Suprapubic skin (tissue), 4 donors: ENCODE data around the gene PLEKHO1. TPM values are rescaled to one million over a fixed set of nuclear protein-coding genes. Genes with fewer than 3 reads are reported as not detected.

ENCODE experiments used
- DNase-seq, 2 donors: peaks; one replicate each; pipeline ENCODE4 v3.0.0-alpha.2; 2019; ENCODE audit warnings: low spot score in 2 of 2
- H3K27ac ChIP-seq: fragments of 200-600 bp; sonication (generic); one replicate; pipeline ENCODE4 v1.5.1; 2019
- H3K27me3 ChIP-seq: fragments of 200-600 bp; sonication (generic); one replicate; pipeline ENCODE4 v1.5.1; 2019
- H3K36me3 ChIP-seq: fragments of 200-600 bp; sonication (generic); one replicate; pipeline ENCODE4 v1.5.1; 2019
- H3K4me1 ChIP-seq: fragments of 200-600 bp; sonication (generic); one replicate; pipeline ENCODE4 v1.5.1; 2019
- H3K4me3 ChIP-seq: fragments of 200-600 bp; sonication (generic); one replicate; pipeline ENCODE4 v1.5.1; 2019; ENCODE audit warnings: mild to moderate bottlenecking
- H3K9me3 ChIP-seq: fragments of 200-600 bp; sonication (generic); one replicate; pipeline ENCODE4 v1.5.1; 2019
- EP300 ChIP-seq: sonication (generic); formaldehyde crosslinking; IDR thresholded peaks from one replicate; pipeline ENCODE4 v1.6.1; 2017; ENCODE audit warnings: antibody characterized with exemption
- POLR2A ChIP-seq, 2 donors: fragments of 450-650 bp; IDR thresholded peaks; one replicate each; pipeline ENCODE4 v1.6.1; 2017; ENCODE audit warnings: antibody characterized with exemption in 2 of 2, mild to moderate bottlenecking in 2 of 2, moderate library complexity in 2 of 2
- POLR2AphosphoS5 ChIP-seq, 3 donors: sonication (generic); formaldehyde crosslinking; IDR thresholded peaks; one replicate each; pipeline ENCODE4 v1.6.1; 2017; ENCODE audit warnings: antibody characterized with exemption in 3 of 3
- WGBS: methylation state at CpG from one replicate; pipeline ENCODE4 v1.1.5; 2018; 5-methylcytosine and 5-hydroxymethylcytosine counted together
- total RNA-seq, 4 donors: library from RNA; depleted of rRNA; stranded (reverse); fragments of >200 nt; gene quantifications; one replicate each; pipeline ENCODE4 v1.1.0, GENCODE V29; 2016
- TF ChIP-seq, protein P1 (sequence below), 2 donors: fragments of 200-600 bp in 1 of 2; fragments of 450-650 bp in 1 of 2; sonication (generic) in 1 of 2; IDR thresholded peaks; one replicate each; pipeline ENCODE4 v1.5.1; 2016 to 2019; ENCODE audit warnings: antibody characterized with exemption in 2 of 2, mild to moderate bottlenecking in 1 of 2, moderate library complexity in 1 of 2

The PLEKHO1 gene
- total RNA-seq, 4 donors from 2014 or later, result 4.8 to 19.2 (median 10.7) TPM

DNA sequence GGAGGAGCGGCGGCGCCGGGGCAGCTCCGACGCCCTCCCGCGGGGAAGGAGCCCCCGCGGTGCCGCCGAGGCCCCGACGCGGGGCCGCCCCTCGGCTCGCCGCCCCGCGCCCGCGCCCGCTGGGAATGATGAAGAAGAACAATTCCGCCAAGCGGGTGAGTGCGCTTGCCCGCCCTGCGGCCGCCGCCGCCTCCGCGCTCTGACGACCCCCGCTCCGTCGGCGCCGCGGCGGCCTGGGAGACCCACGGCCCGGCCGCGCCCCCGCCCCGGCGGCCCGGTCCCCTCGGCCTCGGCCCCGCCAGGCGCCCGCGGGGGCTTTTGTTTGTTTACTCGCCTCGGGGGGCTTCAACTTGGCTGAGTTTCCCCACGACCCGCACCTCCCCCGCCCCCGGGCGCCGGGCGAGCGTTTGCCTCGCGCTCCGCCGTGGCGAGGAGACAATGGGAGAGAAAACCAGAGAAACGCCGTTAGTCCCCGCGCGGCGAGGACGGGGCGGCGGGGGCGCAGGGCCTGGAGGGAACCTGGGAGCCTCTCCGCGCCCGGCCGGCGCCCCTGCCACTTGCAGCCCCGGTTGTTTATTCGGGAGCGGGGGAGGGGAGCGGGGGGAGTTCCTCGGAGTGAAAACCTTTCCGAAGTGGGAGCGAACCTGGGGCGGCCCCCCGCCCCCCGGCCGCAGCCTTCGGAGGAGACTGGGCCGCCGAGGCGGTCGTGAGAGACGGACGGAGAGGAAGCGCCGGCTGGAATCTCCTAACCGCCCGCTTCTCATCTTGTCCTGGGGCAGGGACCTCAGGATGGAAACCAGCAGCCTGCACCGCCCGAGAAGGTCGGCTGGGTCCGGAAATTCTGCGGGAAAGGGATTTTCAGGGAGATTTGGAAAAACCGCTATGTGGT, 661 bp downstream of the PLEKHO1 start:
- H3K4me1 ChIP-seq, result peaks cover 39% of the 10 kb centered on the region
- peak overlapping the region; percentile 91 for H3K27ac ChIP-seq
- WGBS, result 7% methylated on average over 25 of the region's 114 CpGs
- no peaks in the 10 kb centered on the region for H3K27me3 ChIP-seq
- TF ChIP-seq EP300 (no peak), POLR2A (IDR thresholded peaks at IDR 0.05) (no peak), POLR2AphosphoS5 (IDR thresholded peaks at IDR 0.05) (no peak)
- TF ChIP-seq, protein P1, sequence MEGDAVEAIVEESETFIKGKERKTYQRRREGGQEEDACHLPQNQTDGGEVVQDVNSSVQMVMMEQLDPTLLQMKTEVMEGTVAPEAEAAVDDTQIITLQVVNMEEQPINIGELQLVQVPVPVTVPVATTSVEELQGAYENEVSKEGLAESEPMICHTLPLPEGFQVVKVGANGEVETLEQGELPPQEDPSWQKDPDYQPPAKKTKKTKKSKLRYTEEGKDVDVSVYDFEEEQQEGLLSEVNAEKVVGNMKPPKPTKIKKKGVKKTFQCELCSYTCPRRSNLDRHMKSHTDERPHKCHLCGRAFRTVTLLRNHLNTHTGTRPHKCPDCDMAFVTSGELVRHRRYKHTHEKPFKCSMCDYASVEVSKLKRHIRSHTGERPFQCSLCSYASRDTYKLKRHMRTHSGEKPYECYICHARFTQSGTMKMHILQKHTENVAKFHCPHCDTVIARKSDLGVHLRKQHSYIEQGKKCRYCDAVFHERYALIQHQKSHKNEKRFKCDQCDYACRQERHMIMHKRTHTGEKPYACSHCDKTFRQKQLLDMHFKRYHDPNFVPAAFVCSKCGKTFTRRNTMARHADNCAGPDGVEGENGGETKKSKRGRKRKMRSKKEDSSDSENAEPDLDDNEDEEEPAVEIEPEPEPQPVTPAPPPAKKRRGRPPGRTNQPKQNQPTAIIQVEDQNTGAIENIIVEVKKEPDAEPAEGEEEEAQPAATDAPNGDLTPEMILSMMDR (IDR thresholded peaks at IDR 0.05), result no peak
- H3K36me3 ChIP-seq, result peaks cover 3% of the 10 kb centered on the region
- peak overlapping the region; percentile 85 for H3K4me3 ChIP-seq
- DNase-seq, result peak; percentile 71 to 79
- H3K9me3 ChIP-seq, result no peaks in the 10 kb centered on the region

DNA sequence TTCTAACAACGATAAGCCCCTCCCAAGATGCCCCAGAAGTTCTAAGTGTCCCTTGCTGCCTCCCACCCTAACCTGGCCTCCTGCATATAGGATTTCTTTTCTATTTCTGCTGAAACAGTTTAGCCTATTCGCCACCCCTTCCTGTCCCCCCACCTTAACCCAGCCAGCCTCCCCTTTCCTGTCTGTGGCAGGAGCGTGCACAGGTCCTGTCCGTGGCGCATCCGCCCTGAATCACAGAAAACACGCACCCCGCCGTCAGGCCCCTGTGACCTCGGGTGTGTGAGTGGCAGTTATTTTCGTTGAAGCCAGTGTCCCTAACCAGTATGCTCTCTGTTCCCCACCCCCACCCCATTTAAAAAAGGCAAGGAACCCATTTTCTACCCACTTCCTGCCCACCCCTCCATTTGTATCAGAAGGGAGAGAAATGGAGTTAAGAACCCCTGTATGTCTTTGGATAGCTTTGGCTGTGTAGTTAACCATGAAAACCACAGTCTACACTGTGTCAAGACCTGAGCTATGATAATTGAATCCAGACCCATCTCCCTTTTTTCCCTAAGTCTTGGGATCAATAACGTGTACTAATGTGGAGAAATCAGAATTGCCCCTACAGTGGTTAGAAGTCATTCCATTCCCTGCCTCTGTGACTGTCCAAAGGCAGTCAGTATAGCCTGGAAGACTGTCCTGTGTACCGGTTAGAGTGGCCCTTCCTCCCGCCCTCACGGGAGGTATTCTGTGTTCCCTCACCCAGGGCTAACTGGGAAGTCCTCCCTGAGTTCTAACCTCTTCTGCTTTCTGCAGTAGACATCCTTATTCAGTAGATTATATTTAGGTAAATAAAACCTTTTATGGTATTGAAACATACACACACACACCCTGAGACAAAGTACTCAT, 1.8 kb downstream of the PLEKHO1 start:
- peak overlapping the region; percentile 85 for H3K4me3 ChIP-seq

DNA sequence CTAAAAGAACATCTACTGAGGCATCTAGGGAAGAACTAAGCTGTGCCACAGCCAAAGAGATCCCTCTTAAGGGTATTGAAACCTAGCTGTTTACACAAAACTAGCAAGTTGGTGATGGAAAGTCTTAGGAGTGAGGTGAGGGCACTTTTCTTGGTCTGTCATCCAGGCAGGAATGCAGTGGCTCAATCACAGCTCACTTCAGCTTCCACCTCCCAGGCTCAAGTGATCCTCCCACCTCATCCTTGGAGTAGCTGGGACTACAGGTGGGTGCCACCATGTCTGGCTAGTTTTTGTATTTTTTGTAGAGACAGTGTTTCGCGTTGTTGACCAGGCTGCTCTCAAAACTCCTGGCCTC, 2.4 kb downstream of the PLEKHO1 start:
- Histone ChIP-seq H3K27ac (no peak overlapping the region), H3K36me3 (peaks cover 21% of the 10 kb centered on the region), H3K27me3 (no peaks in the 10 kb centered on the region), H3K9me3 (no peaks in the 10 kb centered on the region), H3K4me3 (peak overlapping the region; percentile 85), H3K4me1 (peaks cover 39% of the 10 kb centered on the region)
- no peak for DNase-seq
- no peak for TF ChIP-seq POLR2AphosphoS5 (IDR thresholded peaks at IDR 0.05)
- TF ChIP-seq EP300, result peak; percentile 33
- WGBS, result 82% methylated on average over 2 of the region's 2 CpGs

More for the DNA sequence above, 1.8 kb downstream of the PLEKHO1 start:
- Histone ChIP-seq H3K27me3 (no peaks in the 10 kb centered on the region), H3K27ac (peak overlapping the region; percentile 91), H3K36me3 (peaks cover 14% of the 10 kb centered on the region), H3K4me1 (peaks cover 39% of the 10 kb centered on the region), H3K9me3 (no peaks in the 10 kb centered on the region)
- no peak for TF ChIP-seq POLR2A (IDR thresholded peaks at IDR 0.05)
- no peak for TF ChIP-seq POLR2AphosphoS5 (IDR thresholded peaks at IDR 0.05)
- TF ChIP-seq, protein P1 (IDR thresholded peaks at IDR 0.05), result no peak
- no peak for TF ChIP-seq EP300
- 59% methylated on average over 15 of the region's 15 CpGs for WGBS
- DNase-seq, result peak in 1 of 2 donors; percentile 65

DNA sequence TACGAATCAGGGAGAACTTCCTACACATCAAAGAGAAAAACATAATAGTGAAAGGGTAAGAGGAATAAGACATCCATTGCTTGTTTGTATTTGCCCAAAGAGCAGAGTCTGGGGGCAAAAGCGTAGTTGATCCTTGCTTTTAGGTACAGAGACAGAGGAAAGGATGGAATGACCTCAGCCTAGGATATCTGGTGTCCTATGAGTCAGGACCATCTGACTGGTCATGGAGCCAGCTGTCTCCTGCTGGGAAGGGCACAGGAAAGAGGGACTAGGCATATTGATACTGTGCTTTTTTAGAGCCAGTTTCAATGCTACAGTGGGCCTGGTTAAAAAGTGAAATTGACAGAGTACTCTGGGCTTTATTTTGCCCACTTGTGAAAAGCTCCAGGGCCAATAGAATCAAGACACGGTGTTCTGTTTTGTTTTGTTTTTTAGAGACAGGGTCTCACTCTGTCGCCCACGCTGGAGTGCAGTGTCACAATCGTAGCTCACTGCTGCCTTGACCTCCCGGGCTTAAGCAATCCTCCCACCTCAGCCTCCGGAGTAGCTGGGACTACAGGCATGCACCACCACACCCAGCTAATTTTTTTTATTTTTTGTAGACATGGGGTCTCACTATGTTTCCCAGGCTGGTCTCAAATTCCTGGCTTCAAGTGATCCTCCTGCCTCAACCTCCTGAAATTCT, 3.2 kb downstream of the PLEKHO1 start:
- TF ChIP-seq POLR2AphosphoS5 (IDR thresholded peaks at IDR 0.05) (no peak), EP300 (no peak)
- DNase-seq, result no peak
- Histone ChIP-seq H3K36me3 (peaks cover 28% of the 10 kb centered on the region), H3K27me3 (no peaks in the 10 kb centered on the region), H3K4me3 (peak overlapping the region; percentile 6), H3K27ac (peak overlapping the region; percentile 57), H3K9me3 (no peaks in the 10 kb centered on the region), H3K4me1 (peaks cover 39% of the 10 kb centered on the region)
- WGBS, result 84% methylated on average over 8 of the region's 8 CpGs

DNA sequence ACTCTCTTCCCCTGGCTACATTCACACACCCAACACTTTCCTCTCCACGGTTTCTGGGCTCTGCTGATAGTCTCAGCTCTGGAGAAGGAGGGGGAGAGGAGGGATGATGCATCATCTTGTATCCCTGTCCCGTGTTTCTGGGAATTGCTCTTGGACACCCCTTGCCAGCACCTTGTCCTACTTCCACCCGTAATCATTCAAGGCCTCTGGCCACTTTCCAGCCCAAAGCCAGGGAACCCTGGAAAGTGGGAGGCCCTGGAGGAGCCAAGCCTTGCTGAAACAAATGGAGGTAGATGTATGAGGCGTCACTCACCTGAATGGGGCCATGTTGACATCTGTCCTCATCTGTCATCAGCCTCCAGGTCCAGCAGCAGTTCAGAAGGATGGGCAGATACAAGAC, 4.4 kb downstream of the PLEKHO1 start:
- no peak overlapping the region for H3K27ac ChIP-seq
- H3K36me3 ChIP-seq, result peaks cover 39% of the 10 kb centered on the region
- TF ChIP-seq EP300 (no peak), POLR2A (IDR thresholded peaks at IDR 0.05) (no peak), POLR2AphosphoS5 (IDR thresholded peaks at IDR 0.05) (no peak)
- TF ChIP-seq, protein P1 (IDR thresholded peaks at IDR 0.05), result no peak
- WGBS, result 64% methylated on average over 4 of the region's 4 CpGs
- peaks cover 34% of the 10 kb centered on the region for H3K4me1 ChIP-seq
- no peak overlapping the region for H3K4me3 ChIP-seq
- no peaks in the 10 kb centered on the region for H3K27me3 ChIP-seq
- H3K9me3 ChIP-seq, result no peaks in the 10 kb centered on the region
- no peak for DNase-seq
